HEK293 (cell line): ENCODE measurements around the gene KCNH8.

ENCODE experiments used
- CTCF ChIA-PET: fragments of 350-600 bp; formaldehyde crosslinking; extraction: SDS; loops from one replicate; lab custom pipeline; 2021; ENCODE audit warnings: antibody characterized with exemption; lab: Yijun Ruan, JAX
- POLR2A ChIA-PET: fragments of 300-600 bp; formaldehyde crosslinking; extraction: SDS; loops from one replicate; lab custom pipeline; 2020; ENCODE audit warnings: antibody characterized with exemption, inconsistent platforms; lab: Yijun Ruan, JAX
- H3K27ac ChIP-seq: fragments of 200-500 bp; sonication (Bioruptor generic); 2 replicates; pipeline ENCODE4 v1.5.1; 2014; ENCODE audit warnings: low read depth, low read length, control low read depth, inconsistent platforms; ENCODE audit errors: extremely low read depth
- H3K36me3 ChIP-seq, 2 experiments: fragments of 200-500 bp in 1 of 2; sonication (Bioruptor generic) in 1 of 2; 1 replicate in 1 of 2; 2 replicates in 1 of 2; pipeline ENCODE4 v1.5.1; 2014 to 2017; ENCODE audit warnings: inconsistent platforms in 2 of 2, low read length in 2 of 2; ENCODE audit not compliant: control insufficient read depth in 2 of 2, insufficient read depth in 1 of 2
- H3K4me1 ChIP-seq: fragments of 200-500 bp; sonication (Bioruptor generic); 2 replicates; pipeline ENCODE4 v1.5.1; 2014; ENCODE audit warnings: mild to moderate bottlenecking, low read length, inconsistent platforms; ENCODE audit not compliant: control insufficient read depth, insufficient read depth
- H3K4me3 ChIP-seq: 2 replicates; pipeline ENCODE4 v1.5.1; 2011; ENCODE audit warnings: low read depth, mild to moderate bottlenecking, control low read depth, low read length, moderate library complexity
- H3K9me3 ChIP-seq: fragments of 200-500 bp; sonication (Bioruptor generic); 2 replicates; pipeline ENCODE4 v1.5.1; 2014; ENCODE audit warnings: low read depth, low read length, inconsistent platforms; ENCODE audit not compliant: control insufficient read depth, insufficient read depth
- BCL11A ChIP-seq: fragments of 450-650 bp; formaldehyde crosslinking; IDR thresholded peaks from 2 replicates; pipeline ENCODE4 v1.5.1; 2016; ENCODE audit warnings: low read depth, missing biosample characterization, missing genetic modification characterization
- GLIS2 ChIP-seq: fragments of 450-650 bp; formaldehyde crosslinking; IDR thresholded peaks from 2 replicates; pipeline ENCODE4 v1.5.1; 2016; ENCODE audit warnings: missing biosample characterization, missing genetic modification characterization
- MYNN ChIP-seq: fragments of 450-650 bp; formaldehyde crosslinking; IDR thresholded peaks from 2 replicates; pipeline ENCODE4 v1.5.1; 2016; ENCODE audit warnings: missing biosample characterization, missing genetic modification characterization, borderline replicate concordance
- RBAK ChIP-seq: fragments of 450-650 bp; formaldehyde crosslinking; IDR thresholded peaks from 2 replicates; pipeline ENCODE4 v1.5.1; 2016; ENCODE audit warnings: missing biosample characterization, missing genetic modification characterization
- SP7 ChIP-seq: fragments of 450-650 bp; formaldehyde crosslinking; IDR thresholded peaks from 2 replicates; pipeline ENCODE4 v1.5.1; 2016; ENCODE audit warnings: missing biosample characterization, missing genetic modification characterization
- YY2 ChIP-seq: fragments of 450-650 bp; formaldehyde crosslinking; IDR thresholded peaks from 2 replicates; pipeline ENCODE4 v1.5.1; 2016; ENCODE audit warnings: missing biosample characterization, missing genetic modification characterization
- ZBTB7A ChIP-seq: fragments of 450-650 bp; formaldehyde crosslinking; IDR thresholded peaks from 2 replicates; pipeline ENCODE4 v1.5.1; 2016; ENCODE audit warnings: low read depth, missing biosample characterization, missing genetic modification characterization
- ZNF221 ChIP-seq: fragments of 450-650 bp; formaldehyde crosslinking; IDR thresholded peaks from 2 replicates; pipeline ENCODE4 v1.5.1; 2017; ENCODE audit warnings: missing biosample characterization, missing genetic modification characterization, borderline replicate concordance
- ZNF223 ChIP-seq: fragments of 450-650 bp; formaldehyde crosslinking; IDR thresholded peaks from 2 replicates; pipeline ENCODE4 v1.5.1; 2016; ENCODE audit warnings: missing biosample characterization, missing genetic modification characterization
- ZNF416 ChIP-seq: fragments of 450-650 bp; formaldehyde crosslinking; IDR thresholded peaks from 2 replicates; pipeline ENCODE4 v1.5.1; 2016; ENCODE audit warnings: missing biosample characterization, missing genetic modification characterization
- ZNF561 ChIP-seq: fragments of 450-650 bp; IDR thresholded peaks from 2 replicates; pipeline ENCODE4 v1.5.1; 2018; ENCODE audit warnings: missing biosample characterization, missing genetic modification characterization, borderline replicate concordance
- ZNF654 ChIP-seq: fragments of 450-650 bp; formaldehyde crosslinking; IDR thresholded peaks from 2 replicates; pipeline ENCODE4 v1.5.1; 2016; ENCODE audit warnings: low read depth, missing biosample characterization, missing genetic modification characterization
- ZNF791 ChIP-seq: fragments of 450-650 bp; formaldehyde crosslinking; IDR thresholded peaks from 2 replicates; pipeline ENCODE4 v1.5.1; 2016; ENCODE audit warnings: missing biosample characterization, missing genetic modification characterization
- TF ChIP-seq, protein P1 (sequence below): fragments of 450-650 bp; formaldehyde crosslinking; IDR thresholded peaks from 2 replicates; pipeline ENCODE4 v1.5.1; 2016; ENCODE audit warnings: missing biosample characterization, missing genetic modification characterization, low read depth
- TF ChIP-seq, protein P2 (sequence below): fragments of 450-650 bp; formaldehyde crosslinking; IDR thresholded peaks from 2 replicates; pipeline ENCODE4 v1.5.1; 2016; ENCODE audit warnings: missing biosample characterization, missing genetic modification characterization
- TF ChIP-seq, protein P3 (sequence below): fragments of 450-650 bp; formaldehyde crosslinking; IDR thresholded peaks from 2 replicates; pipeline ENCODE4 v1.5.1; 2016; ENCODE audit warnings: missing biosample characterization, missing genetic modification characterization
- TF ChIP-seq, protein P4 (sequence below): fragments of 450-650 bp; formaldehyde crosslinking; IDR thresholded peaks from 2 replicates; pipeline ENCODE4 v1.5.1; 2016; ENCODE audit warnings: missing biosample characterization, missing genetic modification characterization
- TF ChIP-seq, protein P5 (sequence below): fragments of 450-650 bp; formaldehyde crosslinking; IDR thresholded peaks from 2 replicates; pipeline ENCODE4 v1.5.1; 2016; ENCODE audit warnings: missing biosample characterization, missing genetic modification characterization
- TF ChIP-seq, protein P6 (sequence below): fragments of 450-650 bp; formaldehyde crosslinking; IDR thresholded peaks from 2 replicates; pipeline ENCODE4 v1.5.1; 2016; ENCODE audit warnings: missing biosample characterization, missing genetic modification characterization

The KCNH8 gene

DNA sequence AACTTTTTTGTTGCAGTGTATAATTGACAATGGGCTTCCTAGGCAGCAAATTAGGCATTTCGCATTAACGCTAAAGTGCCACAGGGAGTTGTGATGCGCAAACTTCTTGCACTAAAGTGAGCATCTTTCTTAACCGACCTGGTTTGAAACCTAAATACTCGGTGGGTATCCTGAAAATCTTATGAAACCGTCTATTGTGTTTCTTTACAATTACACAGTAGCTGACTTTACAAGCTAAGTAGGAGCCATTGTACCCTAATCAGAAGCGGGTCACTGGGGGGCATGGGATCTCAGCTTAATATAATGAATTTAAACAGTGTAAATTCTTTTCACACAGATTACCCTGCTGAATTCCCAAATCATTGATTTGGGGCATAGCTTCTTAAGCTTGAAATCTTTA, 328.0 kb downstream of the KCNH8 start:
- ChIA-PET POLR2A (no interaction called here), CTCF (no interaction called here)
- no peak for TF ChIP-seq ZNF561 (tag by site-specific recombination)
- TF ChIP-seq, protein P1, sequence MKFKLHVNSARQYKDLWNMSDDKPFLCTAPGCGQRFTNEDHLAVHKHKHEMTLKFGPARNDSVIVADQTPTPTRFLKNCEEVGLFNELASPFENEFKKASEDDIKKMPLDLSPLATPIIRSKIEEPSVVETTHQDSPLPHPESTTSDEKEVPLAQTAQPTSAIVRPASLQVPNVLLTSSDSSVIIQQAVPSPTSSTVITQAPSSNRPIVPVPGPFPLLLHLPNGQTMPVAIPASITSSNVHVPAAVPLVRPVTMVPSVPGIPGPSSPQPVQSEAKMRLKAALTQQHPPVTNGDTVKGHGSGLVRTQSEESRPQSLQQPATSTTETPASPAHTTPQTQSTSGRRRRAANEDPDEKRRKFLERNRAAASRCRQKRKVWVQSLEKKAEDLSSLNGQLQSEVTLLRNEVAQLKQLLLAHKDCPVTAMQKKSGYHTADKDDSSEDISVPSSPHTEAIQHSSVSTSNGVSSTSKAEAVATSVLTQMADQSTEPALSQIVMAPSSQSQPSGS = no peak
- TF ChIP-seq, protein P2, sequence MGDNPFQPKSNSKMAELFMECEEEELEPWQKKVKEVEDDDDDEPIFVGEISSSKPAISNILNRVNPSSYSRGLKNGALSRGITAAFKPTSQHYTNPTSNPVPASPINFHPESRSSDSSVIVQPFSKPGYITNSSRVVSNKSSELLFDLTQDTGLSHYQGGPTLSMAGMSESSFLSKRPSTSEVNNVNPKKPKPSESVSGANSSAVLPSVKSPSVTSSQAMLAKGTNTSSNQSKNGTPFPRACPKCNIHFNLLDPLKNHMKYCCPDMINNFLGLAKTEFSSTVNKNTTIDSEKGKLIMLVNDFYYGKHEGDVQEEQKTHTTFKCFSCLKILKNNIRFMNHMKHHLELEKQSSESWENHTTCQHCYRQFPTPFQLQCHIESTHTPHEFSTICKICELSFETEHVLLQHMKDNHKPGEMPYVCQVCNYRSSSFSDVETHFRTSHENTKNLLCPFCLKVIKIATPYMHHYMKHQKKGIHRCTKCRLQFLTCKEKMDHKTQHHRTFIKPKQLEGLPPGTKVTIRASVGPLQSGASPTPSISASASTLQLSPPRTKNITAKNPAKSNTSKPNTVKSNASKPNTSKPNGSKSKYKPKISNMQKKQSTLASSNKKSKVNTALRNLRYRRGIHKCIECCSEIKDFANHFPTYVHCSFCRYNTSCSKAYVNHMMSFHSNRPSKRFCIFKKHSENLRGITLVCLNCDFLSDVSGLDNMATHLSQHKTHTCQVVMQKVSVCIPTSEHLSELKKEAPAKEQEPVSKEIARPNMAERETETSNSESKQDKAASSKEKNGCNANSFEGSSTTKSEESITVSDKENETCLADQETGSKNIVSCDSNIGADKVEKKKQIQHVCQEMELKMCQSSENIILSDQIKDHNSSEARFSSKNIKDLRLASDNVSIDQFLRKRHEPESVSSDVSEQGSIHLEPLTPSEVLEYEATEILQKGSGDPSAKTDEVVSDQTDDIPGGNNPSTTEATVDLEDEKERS (tag by site-specific recombination) = no peak
- TF ChIP-seq MYNN (tag by site-specific recombination) = no peak
- TF ChIP-seq, protein P3, sequence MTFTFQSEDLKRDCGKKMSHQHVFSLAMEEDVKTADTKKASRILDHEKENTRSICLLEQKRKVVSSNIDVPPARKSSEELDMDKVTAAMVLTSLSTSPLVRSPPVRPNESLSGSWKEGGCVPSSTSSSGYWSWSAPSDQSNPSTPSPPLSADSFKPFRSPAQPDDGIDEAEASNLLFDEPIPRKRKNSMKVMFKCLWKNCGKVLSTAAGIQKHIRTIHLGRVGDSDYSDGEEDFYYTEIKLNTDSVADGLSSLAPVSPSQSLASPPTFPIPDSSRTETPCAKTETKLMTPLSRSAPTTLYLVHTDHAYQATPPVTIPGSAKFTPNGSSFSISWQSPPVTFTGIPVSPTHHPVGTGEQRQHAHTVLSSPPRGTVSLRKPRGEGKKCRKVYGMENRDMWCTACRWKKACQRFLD (tag by site-specific recombination) = no peak
- TF ChIP-seq SP7 = no peak
- no peak for TF ChIP-seq RBAK (tag by site-specific recombination)
- TF ChIP-seq, protein P4, sequence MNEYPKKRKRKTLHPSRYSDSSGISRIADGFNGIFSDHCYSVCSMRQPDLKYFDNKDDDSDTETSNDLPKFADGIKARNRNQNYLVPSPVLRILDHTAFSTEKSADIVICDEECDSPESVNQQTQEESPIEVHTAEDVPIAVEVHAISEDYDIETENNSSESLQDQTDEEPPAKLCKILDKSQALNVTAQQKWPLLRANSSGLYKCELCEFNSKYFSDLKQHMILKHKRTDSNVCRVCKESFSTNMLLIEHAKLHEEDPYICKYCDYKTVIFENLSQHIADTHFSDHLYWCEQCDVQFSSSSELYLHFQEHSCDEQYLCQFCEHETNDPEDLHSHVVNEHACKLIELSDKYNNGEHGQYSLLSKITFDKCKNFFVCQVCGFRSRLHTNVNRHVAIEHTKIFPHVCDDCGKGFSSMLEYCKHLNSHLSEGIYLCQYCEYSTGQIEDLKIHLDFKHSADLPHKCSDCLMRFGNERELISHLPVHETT (tag by site-specific recombination) = no peak
- no peak for TF ChIP-seq ZNF416
- TF ChIP-seq ZNF654 (tag by site-specific recombination) = no peak
- TF ChIP-seq YY2 = no peak
- TF ChIP-seq GLIS2 = no peak
- no peak for TF ChIP-seq ZNF791 (tag by site-specific recombination)
- no peak for TF ChIP-seq BCL11A (tag by site-specific recombination)
- TF ChIP-seq ZNF221 (tag by site-specific recombination) = no peak
- TF ChIP-seq, protein P5, sequence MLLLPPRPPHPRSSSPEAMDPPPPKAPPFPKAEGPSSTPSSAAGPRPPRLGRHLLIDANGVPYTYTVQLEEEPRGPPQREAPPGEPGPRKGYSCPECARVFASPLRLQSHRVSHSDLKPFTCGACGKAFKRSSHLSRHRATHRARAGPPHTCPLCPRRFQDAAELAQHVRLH (tag by site-specific recombination) = no peak
- TF ChIP-seq, protein P6, sequence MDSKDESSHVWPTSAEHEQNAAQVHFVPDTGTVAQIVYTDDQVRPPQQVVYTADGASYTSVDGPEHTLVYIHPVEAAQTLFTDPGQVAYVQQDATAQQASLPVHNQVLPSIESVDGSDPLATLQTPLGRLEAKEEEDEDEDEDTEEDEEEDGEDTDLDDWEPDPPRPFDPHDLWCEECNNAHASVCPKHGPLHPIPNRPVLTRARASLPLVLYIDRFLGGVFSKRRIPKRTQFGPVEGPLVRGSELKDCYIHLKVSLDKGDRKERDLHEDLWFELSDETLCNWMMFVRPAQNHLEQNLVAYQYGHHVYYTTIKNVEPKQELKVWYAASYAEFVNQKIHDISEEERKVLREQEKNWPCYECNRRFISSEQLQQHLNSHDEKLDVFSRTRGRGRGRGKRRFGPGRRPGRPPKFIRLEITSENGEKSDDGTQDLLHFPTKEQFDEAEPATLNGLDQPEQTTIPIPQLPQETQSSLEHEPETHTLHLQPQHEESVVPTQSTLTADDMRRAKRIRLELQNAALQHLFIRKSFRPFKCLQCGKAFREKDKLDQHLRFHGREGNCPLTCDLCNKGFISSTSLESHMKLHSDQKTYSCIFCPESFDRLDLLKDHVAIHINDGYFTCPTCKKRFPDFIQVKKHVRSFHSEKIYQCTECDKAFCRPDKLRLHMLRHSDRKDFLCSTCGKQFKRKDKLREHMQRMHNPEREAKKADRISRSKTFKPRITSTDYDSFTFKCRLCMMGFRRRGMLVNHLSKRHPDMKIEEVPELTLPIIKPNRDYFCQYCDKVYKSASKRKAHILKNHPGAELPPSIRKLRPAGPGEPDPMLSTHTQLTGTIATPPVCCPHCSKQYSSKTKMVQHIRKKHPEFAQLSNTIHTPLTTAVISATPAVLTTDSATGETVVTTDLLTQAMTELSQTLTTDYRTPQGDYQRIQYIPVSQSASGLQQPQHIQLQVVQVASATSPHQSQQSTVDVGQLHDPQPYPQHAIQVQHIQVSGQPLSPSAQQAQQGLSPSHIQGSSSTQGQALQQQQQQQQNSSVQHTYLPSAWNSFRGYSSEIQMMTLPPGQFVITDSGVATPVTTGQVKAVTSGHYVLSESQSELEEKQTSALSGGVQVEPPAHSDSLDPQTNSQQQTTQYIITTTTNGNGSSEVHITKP (tag by site-specific recombination) = no peak
- no peak for TF ChIP-seq ZBTB7A (tag by site-specific recombination)
- TF ChIP-seq ZNF223 = no peak
- Histone ChIP-seq H3K4me1 (no peaks in the 10 kb centered on the region), H3K9me3 (no peaks in the 10 kb centered on the region), H3K4me3 (no peak overlapping the region), H3K27ac (no peak overlapping the region), H3K36me3 (no peaks in the 10 kb centered on the region)
